NT2/D1 (cell line): Measurements from ENCODE around the gene FBXL16.
A peak's percentile ranks its signal among the peaks of the same experiment; 100 is the strongest.

Experiments
- DNase-seq: peaks from one replicate; pipeline ENCODE4 v3.0.0-alpha.2; 2011; ENCODE audit warnings: low read depth, low spot score
- H3K27me3 ChIP-seq: 2 replicates; pipeline ENCODE4 v1.6.0; 2011; ENCODE audit warnings: mild to moderate bottlenecking; ENCODE audit not compliant: insufficient read length, insufficient read depth
- H3K36me3 ChIP-seq: 2 replicates; pipeline ENCODE4 v1.6.1; 2011; ENCODE audit warnings: mild to moderate bottlenecking, low read length, mixed read lengths; ENCODE audit not compliant: insufficient read depth, insufficient read length
- H3K4me1 ChIP-seq: 2 replicates; pipeline ENCODE4 v1.5.1; 2011; ENCODE audit not compliant: insufficient read depth, insufficient read length
- H3K4me3 ChIP-seq: 2 replicates; pipeline ENCODE4 v1.5.1; 2011; ENCODE audit warnings: low read depth; ENCODE audit not compliant: insufficient read length
- H3K9ac ChIP-seq: 2 replicates; pipeline ENCODE4 v1.6.0; 2011; ENCODE audit warnings: low read depth; ENCODE audit not compliant: insufficient read length
- H3K9me3 ChIP-seq: 2 replicates; pipeline ENCODE4 v1.5.1; 2011; ENCODE audit warnings: mild to moderate bottlenecking, low read length; ENCODE audit not compliant: insufficient read depth
- SUZ12 ChIP-seq: IDR thresholded peaks from 2 replicates; pipeline ENCODE4 v1.6.1; 2011; ENCODE audit not compliant: insufficient read length, insufficient read depth; ENCODE audit errors: extremely low read depth
- YY1 ChIP-seq: IDR thresholded peaks from 2 replicates; pipeline ENCODE4 v1.6.1; 2011; ENCODE audit not compliant: insufficient read length, insufficient read depth
- ZNF274 ChIP-seq: IDR thresholded peaks from 2 replicates; pipeline ENCODE4 v1.6.1; 2011; ENCODE audit warnings: mild to moderate bottlenecking, low read depth, low read length

Gene FBXL16

GRCh38 chr16:704552-705380 lies 835 bp downstream of the FBXL16 start:
- H3K36me3 ChIP-seq: no peaks in the 10 kb centered on the region
- H3K27me3 ChIP-seq: peaks cover 97% of the 10 kb centered on the region
- peaks cover 23% of the 10 kb centered on the region for H3K4me1 ChIP-seq
- peak overlapping the region; percentile 56 for H3K9ac ChIP-seq
- no peak for DNase-seq
- peak overlapping the region; percentile 24 for H3K4me3 ChIP-seq
- no peak for TF ChIP-seq YY1
- no peak for TF ChIP-seq ZNF274
- TF ChIP-seq SUZ12: no peak
- no peaks in the 10 kb centered on the region for H3K9me3 ChIP-seq

- TF ChIP-seq SUZ12 (no peak), YY1 (no peak), ZNF274 (no peak)
- Histone ChIP-seq H3K27me3 (peaks cover 97% of the 10 kb centered on the region), H3K4me3 (no peak overlapping the region), H3K4me1 (peaks cover 22% of the 10 kb centered on the region), H3K36me3 (no peaks in the 10 kb centered on the region), H3K9ac (no peak overlapping the region), H3K9me3 (no peaks in the 10 kb centered on the region)
- DNase-seq: no peak
Observed at GRCh38 chr16:704047-704446, 1.6 kb downstream of the FBXL16 start.

GRCh38 chr16:703406-703805 lies 2.2 kb downstream of the FBXL16 start:
- H3K4me1 ChIP-seq: peaks cover 22% of the 10 kb centered on the region
- H3K4me3 ChIP-seq: no peak overlapping the region
- no peak for TF ChIP-seq ZNF274
- TF ChIP-seq YY1: no peak
- TF ChIP-seq SUZ12: no peak
- H3K9me3 ChIP-seq: no peaks in the 10 kb centered on the region
- H3K9ac ChIP-seq: no peak overlapping the region
- H3K36me3 ChIP-seq: no peaks in the 10 kb centered on the region
- H3K27me3 ChIP-seq: peaks cover 96% of the 10 kb centered on the region
- no peak for DNase-seq

- Histone ChIP-seq H3K9me3 (no peaks in the 10 kb centered on the region), H3K4me1 (peaks cover 22% of the 10 kb centered on the region), H3K36me3 (no peaks in the 10 kb centered on the region), H3K27me3 (peaks cover 94% of the 10 kb centered on the region), H3K4me3 (no peak overlapping the region), H3K9ac (peak overlapping the region; percentile 21)
- no peak for TF ChIP-seq ZNF274
- no peak for TF ChIP-seq YY1
- no peak for TF ChIP-seq SUZ12
- no peak for DNase-seq
Observed at GRCh38 chr16:702341-702740, 3.3 kb downstream of the FBXL16 start.

GRCh38 chr16:700684-701584 lies 4.7 kb downstream of the FBXL16 start:
- H3K4me3 ChIP-seq: peak overlapping the region; percentile 15

GRCh38 chr16:698911-699671 lies 6.5 kb downstream of the FBXL16 start:
- no peak overlapping the region for H3K9ac ChIP-seq
- DNase-seq: no peak
- no peaks in the 10 kb centered on the region for H3K9me3 ChIP-seq
- H3K27me3 ChIP-seq: peaks cover 94% of the 10 kb centered on the region
- TF ChIP-seq SUZ12: no peak
- TF ChIP-seq ZNF274: no peak
- no peak for TF ChIP-seq YY1
- no peak overlapping the region for H3K4me3 ChIP-seq
- no peaks in the 10 kb centered on the region for H3K36me3 ChIP-seq
- H3K4me1 ChIP-seq: peaks cover 18% of the 10 kb centered on the region

More at GRCh38 chr16:700684-701584, 4.7 kb downstream of the FBXL16 start:
- peak; percentile 62 for TF ChIP-seq SUZ12
- TF ChIP-seq YY1: no peak
- no peak for TF ChIP-seq ZNF274
- Histone ChIP-seq H3K9me3 (no peaks in the 10 kb centered on the region), H3K9ac (peak overlapping the region; percentile 42), H3K4me1 (peaks cover 17% of the 10 kb centered on the region), H3K36me3 (no peaks in the 10 kb centered on the region), H3K27me3 (peaks cover 93% of the 10 kb centered on the region)
- no peak for DNase-seq
